Ascending aorta (tissue), 2 donors: ENCODE measurements around the gene SLC44A2. TPM values are rescaled to one million over a fixed set of nuclear protein-coding genes. Genes with fewer than 3 reads are reported as not detected.

Experiments
- DNase-seq, 2 donors: peaks; one replicate each; pipeline ENCODE4 v3.0.0-alpha.2; 2019; ENCODE audit warnings: low spot score in 2 of 2
- H3K27ac ChIP-seq, 2 donors: fragments of 200-600 bp; sonication (generic); one replicate each; pipeline ENCODE4 v1.5.1; 2016 to 2017; ENCODE audit warnings: mild to moderate bottlenecking in 1 of 2
- H3K27me3 ChIP-seq: fragments of 200-600 bp; sonication (generic); one replicate; pipeline ENCODE4 v1.5.1; 2017
- H3K36me3 ChIP-seq, 2 donors: fragments of 200-600 bp; sonication (generic); one replicate each; pipeline ENCODE4 v1.5.1; 2016
- H3K4me1 ChIP-seq, 2 donors: fragments of 200-600 bp; sonication (generic); one replicate each; pipeline ENCODE4 v1.5.1; 2016 to 2017; ENCODE audit warnings: mild to moderate bottlenecking in 1 of 2
- H3K4me3 ChIP-seq, 2 donors: fragments of 200-600 bp; sonication (generic); one replicate each; pipeline ENCODE4 v1.5.1; 2016 to 2017; ENCODE audit warnings: mild to moderate bottlenecking in 1 of 2
- H3K9me3 ChIP-seq, 2 donors: fragments of 200-600 bp; sonication (generic); one replicate each; pipeline ENCODE4 v1.5.1; 2016
- CTCF ChIP-seq, 3 experiments: fragments of 200-600 bp in 2 of 3; fragments of 450-650 bp in 1 of 3; sonication (generic) in 2 of 3; IDR thresholded peaks; one replicate each; pipeline ENCODE4 v1.5.1; 2016 to 2019; ENCODE audit warnings: antibody characterized with exemption in 3 of 3, mild to moderate bottlenecking in 1 of 3, moderate library complexity in 1 of 3
- intact Hi-C: fragments of 100-400 bp; cut with DNase I; formaldehyde crosslinking; loops from one replicate; pipeline ENCODE4 v1.15.1; 2023
- total RNA-seq: library from RNA; depleted of rRNA; stranded (reverse); fragments of >200 nt; gene quantifications from one replicate; pipeline ENCODE4 v1.1.0, GENCODE V29; 2016

Gene SLC44A2
- total RNA-seq, 1 donor from 2014 or later: 354 TPM

- no peaks in the 10 kb centered on the region for H3K4me1 ChIP-seq
- no peaks in the 10 kb centered on the region for H3K36me3 ChIP-seq
- intact Hi-C loops: no loop called here
- H3K9me3 ChIP-seq: no peaks in the 10 kb centered on the region
- no peak for TF ChIP-seq CTCF (IDR thresholded peaks at IDR 0.05)
- no peak for DNase-seq
- H3K27ac ChIP-seq: no peak overlapping the region
- no peak overlapping the region for H3K4me3 ChIP-seq
- H3K27me3 ChIP-seq: no peaks in the 10 kb centered on the region
Observed at GRCh38 chr19:10586396-10586795, 39.0 kb upstream of the SLC44A2 start.

GRCh38 chr19:10587022-10587838 is 38.1 kb upstream of the SLC44A2 start, which contains the start of gene AP1M2:
Gene AP1M2 (minus strand): TSS chr19:10587312. CDS start chr19:10587231, 81 bp downstream.
- no peaks in the 10 kb centered on the region for H3K9me3 ChIP-seq
- intact Hi-C loops: no loop called here
- no peak within 1 kb of the TSS for H3K27ac ChIP-seq
- no peak within 1 kb of the TSS for H3K4me3 ChIP-seq
- H3K4me1 ChIP-seq: no peaks in the 10 kb centered on the region
- TF ChIP-seq CTCF (IDR thresholded peaks at IDR 0.05): no peak
- H3K27me3 ChIP-seq: no peaks in the 10 kb centered on the region
- H3K36me3 ChIP-seq: no peaks in the 10 kb centered on the region
- DNase-seq: no peak

- Histone ChIP-seq H3K9me3 (no peaks in the 10 kb centered on the region), H3K36me3 (no peaks in the 10 kb centered on the region), H3K27ac (no peak overlapping the region), H3K4me3 (no peak overlapping the region), H3K4me1 (no peaks in the 10 kb centered on the region), H3K27me3 (no peaks in the 10 kb centered on the region)
- intact Hi-C loops: no loop called here
- TF ChIP-seq CTCF (IDR thresholded peaks at IDR 0.05): no peak
- DNase-seq: no peak
Observed at GRCh38 chr19:10587839-10588150, 37.6 kb upstream of the SLC44A2 start.

GRCh38 chr19:10593148-10593547 is 32.2 kb upstream of the SLC44A2 start:
- Histone ChIP-seq H3K27ac (no peak overlapping the region), H3K27me3 (no peaks in the 10 kb centered on the region), H3K9me3 (no peaks in the 10 kb centered on the region), H3K36me3 (no peaks in the 10 kb centered on the region), H3K4me1 (no peaks in the 10 kb centered on the region), H3K4me3 (no peak overlapping the region)
- intact Hi-C loops: no loop called here
- DNase-seq: no peak
- TF ChIP-seq CTCF (IDR thresholded peaks at IDR 0.05): no peak

- Histone ChIP-seq H3K36me3 (no peaks in the 10 kb centered on the region), H3K27me3 (no peaks in the 10 kb centered on the region), H3K4me1 (no peaks in the 10 kb centered on the region), H3K4me3 (no peak overlapping the region), H3K27ac (no peak overlapping the region), H3K9me3 (no peaks in the 10 kb centered on the region)
- intact Hi-C loops: no loop called here
- DNase-seq: no peak
- no peak for TF ChIP-seq CTCF (IDR thresholded peaks at IDR 0.05)
Observed at GRCh38 chr19:10593820-10594637, 31.3 kb upstream of the SLC44A2 start.
